HEK293 (cell line): Measurements from ENCODE around the gene CRTC1.

Source experiments
- CTCF ChIA-PET: fragments of 350-600 bp; formaldehyde crosslinking; extraction: SDS; loops from one replicate; lab custom pipeline; 2021; ENCODE audit warnings: antibody characterized with exemption; lab: Yijun Ruan, JAX
- POLR2A ChIA-PET: fragments of 300-600 bp; formaldehyde crosslinking; extraction: SDS; loops from one replicate; lab custom pipeline; 2020; ENCODE audit warnings: antibody characterized with exemption, inconsistent platforms; lab: Yijun Ruan, JAX
- H3K27ac ChIP-seq: fragments of 200-500 bp; sonication (Bioruptor generic); 2 replicates; pipeline ENCODE4 v1.5.1; 2014; ENCODE audit warnings: low read depth, low read length, control low read depth, inconsistent platforms; ENCODE audit errors: extremely low read depth
- H3K36me3 ChIP-seq, 2 experiments: fragments of 200-500 bp in 1 of 2; sonication (Bioruptor generic) in 1 of 2; 1 replicate in 1 of 2; 2 replicates in 1 of 2; pipeline ENCODE4 v1.5.1; 2014 to 2017; ENCODE audit warnings: inconsistent platforms in 2 of 2, low read length in 2 of 2; ENCODE audit not compliant: control insufficient read depth in 2 of 2, insufficient read depth in 1 of 2
- H3K4me1 ChIP-seq: fragments of 200-500 bp; sonication (Bioruptor generic); 2 replicates; pipeline ENCODE4 v1.5.1; 2014; ENCODE audit warnings: mild to moderate bottlenecking, low read length, inconsistent platforms; ENCODE audit not compliant: control insufficient read depth, insufficient read depth
- H3K4me3 ChIP-seq: 2 replicates; pipeline ENCODE4 v1.5.1; 2011; ENCODE audit warnings: low read depth, mild to moderate bottlenecking, control low read depth, low read length, moderate library complexity
- H3K9me3 ChIP-seq: fragments of 200-500 bp; sonication (Bioruptor generic); 2 replicates; pipeline ENCODE4 v1.5.1; 2014; ENCODE audit warnings: low read depth, low read length, inconsistent platforms; ENCODE audit not compliant: control insufficient read depth, insufficient read depth
- AEBP2 ChIP-seq: fragments of 450-650 bp; formaldehyde crosslinking; IDR thresholded peaks from 2 replicates; pipeline ENCODE4 v1.5.1; 2016; ENCODE audit warnings: missing biosample characterization, missing genetic modification characterization, borderline replicate concordance
- FEZF1 ChIP-seq: fragments of 450-650 bp; formaldehyde crosslinking; IDR thresholded peaks from 2 replicates; pipeline ENCODE4 v1.5.1; 2016; ENCODE audit warnings: missing biosample characterization, missing genetic modification characterization
- SCRT1 ChIP-seq: fragments of 450-650 bp; formaldehyde crosslinking; IDR thresholded peaks from 2 replicates; pipeline ENCODE4 v1.5.1; 2016; ENCODE audit warnings: missing biosample characterization, missing genetic modification characterization, borderline replicate concordance
- TCF7L2 ChIP-seq: IDR thresholded peaks from 2 replicates; pipeline ENCODE4 v1.6.1; 2011; ENCODE audit warnings: low read depth, mild to moderate bottlenecking, inconsistent platforms, low read length, moderate library complexity, borderline replicate concordance
- ZBTB1 ChIP-seq: fragments of 450-650 bp; formaldehyde crosslinking; IDR thresholded peaks from 2 replicates; pipeline ENCODE4 v1.5.1; 2016; ENCODE audit warnings: missing biosample characterization, missing genetic modification characterization
- ZBTB26 ChIP-seq: fragments of 450-650 bp; formaldehyde crosslinking; optimal IDR thresholded peaks from 2 replicates; pipeline ENCODE3; 2016; ENCODE audit warnings: missing biosample characterization, mild to moderate bottlenecking, missing genetic modification characterization
- ZFP3 ChIP-seq: fragments of 450-650 bp; formaldehyde crosslinking; IDR thresholded peaks from 2 replicates; pipeline ENCODE4 v1.5.1; 2016; ENCODE audit warnings: low read depth, missing biosample characterization, missing genetic modification characterization
- ZNF133 ChIP-seq: fragments of 450-650 bp; formaldehyde crosslinking; IDR thresholded peaks from 2 replicates; pipeline ENCODE4 v1.5.1; 2016; ENCODE audit warnings: missing biosample characterization, missing genetic modification characterization
- ZNF140 ChIP-seq: fragments of 450-650 bp; formaldehyde crosslinking; IDR thresholded peaks from 2 replicates; pipeline ENCODE4 v1.5.1; 2016; ENCODE audit warnings: missing biosample characterization, missing genetic modification characterization
- ZNF148 ChIP-seq: fragments of 450-650 bp; formaldehyde crosslinking; IDR thresholded peaks from 2 replicates; pipeline ENCODE4 v1.5.0; 2017; ENCODE audit warnings: missing biosample characterization, missing genetic modification characterization, borderline replicate concordance
- ZNF175 ChIP-seq: fragments of 450-650 bp; formaldehyde crosslinking; IDR thresholded peaks from 2 replicates; pipeline ENCODE4 v1.5.1; 2016; ENCODE audit warnings: missing biosample characterization, missing genetic modification characterization
- ZNF274 ChIP-seq, 2 experiments: fragments of 200-500 bp in 1 of 2; fragments of 450-650 bp in 1 of 2; sonication (Bioruptor generic) in 1 of 2; formaldehyde crosslinking in 1 of 2; IDR thresholded peaks; 2 replicates each; pipeline versions ENCODE4 v1.5.1 to v1.6.1; 2014 to 2016; ENCODE audit warnings: borderline replicate concordance in 1 of 2, inconsistent platforms in 1 of 2, low read length in 1 of 2, missing biosample characterization in 1 of 2, missing genetic modification characterization in 1 of 2
- ZNF449 ChIP-seq: fragments of 450-650 bp; formaldehyde crosslinking; IDR thresholded peaks from 2 replicates; pipeline ENCODE4 v1.5.1; 2017; ENCODE audit warnings: missing biosample characterization, mild to moderate bottlenecking, missing genetic modification characterization, moderate library complexity
- ZNF518A ChIP-seq: fragments of 450-650 bp; formaldehyde crosslinking; conservative IDR thresholded peaks from 2 replicates; pipeline ENCODE4 v1.5.1; 2016; ENCODE audit warnings: low read depth, missing biosample characterization, missing genetic modification characterization
- ZNF623 ChIP-seq: fragments of 450-650 bp; formaldehyde crosslinking; IDR thresholded peaks from 2 replicates; pipeline ENCODE4 v1.5.1; 2016; ENCODE audit warnings: missing biosample characterization, missing genetic modification characterization
- ZNF654 ChIP-seq: fragments of 450-650 bp; formaldehyde crosslinking; IDR thresholded peaks from 2 replicates; pipeline ENCODE4 v1.5.1; 2016; ENCODE audit warnings: low read depth, missing biosample characterization, missing genetic modification characterization
- ZNF843 ChIP-seq: fragments of 450-650 bp; formaldehyde crosslinking; IDR thresholded peaks from 2 replicates; pipeline ENCODE4 v1.5.1; 2016; ENCODE audit warnings: missing biosample characterization, missing genetic modification characterization
- ZSCAN16 ChIP-seq: fragments of 450-650 bp; formaldehyde crosslinking; IDR thresholded peaks from 2 replicates; pipeline ENCODE4 v1.5.1; 2016; ENCODE audit warnings: missing biosample characterization, missing genetic modification characterization
- ZSCAN18 ChIP-seq: fragments of 450-650 bp; formaldehyde crosslinking; IDR thresholded peaks from 2 replicates; pipeline ENCODE4 v1.5.1; 2016; ENCODE audit warnings: missing biosample characterization, missing genetic modification characterization

Gene CRTC1

GRCh38 chr19:18759995-18760426, 76.5 kb downstream of the CRTC1 start:
- TF ChIP-seq AEBP2 (tag by site-specific recombination) (no peak), FEZF1 (tag by site-specific recombination) (no peak), ZBTB26 (no peak), ZNF274 (IDR thresholded peaks at IDR 0.05; ENCODE audit: low read length) (no peak), ZNF274 (tag by site-specific recombination; IDR thresholded peaks at IDR 0.05; ENCODE audit: borderline replicate concordance) (no peak), ZFP3 (tag by site-specific recombination) (no peak), ZBTB1 (tag by site-specific recombination) (no peak), ZNF449 (no peak), ZSCAN16 (tag by site-specific recombination) (no peak), ZNF623 (tag by site-specific recombination) (no peak), TCF7L2 (no peak), ZNF518A (tag by site-specific recombination) (no peak)
- H3K36me3 ChIP-seq: no peaks in the 10 kb centered on the region; a peak in 1 of 3 replicates
- H3K4me3 ChIP-seq: no peak overlapping the region
- ChIA-PET POLR2A (no interaction called here), CTCF (no interaction called here)
- peaks cover 5% of the 10 kb centered on the region; the same call in 1 of the 2 replicates for H3K4me1 ChIP-seq
- no peaks in the 10 kb centered on the region for H3K9me3 ChIP-seq
- H3K27ac ChIP-seq: no peak overlapping the region

GRCh38 chr19:18760440-18761383, 77.2 kb downstream of the CRTC1 start:
- ChIA-PET POLR2A (no interaction called here), CTCF (no interaction called here)
- Histone ChIP-seq H3K36me3 (no peaks in the 10 kb centered on the region), H3K4me1 (peaks cover 5% of the 10 kb centered on the region; the same call in 1 of the 2 replicates), H3K4me3 (no peak overlapping the region), H3K9me3 (no peaks in the 10 kb centered on the region), H3K27ac (no peak overlapping the region)
- TF ChIP-seq ZNF148 (no peak), ZNF175 (tag by site-specific recombination) (no peak), SCRT1 (tag by site-specific recombination) (no peak), ZNF140 (tag by site-specific recombination) (no peak), ZNF623 (tag by site-specific recombination) (no peak), ZNF654 (tag by site-specific recombination) (no peak), ZNF133 (no peak), TCF7L2 (no peak), ZNF843 (no peak), ZSCAN18 (tag by site-specific recombination) (no peak)
